Activated CD8-positive, alpha-beta memory T cell treated with anti-CD3 and anti-CD28 coated beads, Interleukin-2, amount 50 U/mL, for 48 hours (primary cell): Measurements from ENCODE around the gene UMODL1.

Experiments
- DNase-seq: peaks from one replicate; pipeline ENCODE4 v3.0.0-alpha.2; 2020

Gene UMODL1

GRCh38 chr21:42081138-42081537 is 10.0 kb downstream of the UMODL1 start:
- DNase-seq, result no peak

- DNase-seq, result no peak
Measured at GRCh38 chr21:42081931-42082381, 10.8 kb downstream of the UMODL1 start.

DNA sequence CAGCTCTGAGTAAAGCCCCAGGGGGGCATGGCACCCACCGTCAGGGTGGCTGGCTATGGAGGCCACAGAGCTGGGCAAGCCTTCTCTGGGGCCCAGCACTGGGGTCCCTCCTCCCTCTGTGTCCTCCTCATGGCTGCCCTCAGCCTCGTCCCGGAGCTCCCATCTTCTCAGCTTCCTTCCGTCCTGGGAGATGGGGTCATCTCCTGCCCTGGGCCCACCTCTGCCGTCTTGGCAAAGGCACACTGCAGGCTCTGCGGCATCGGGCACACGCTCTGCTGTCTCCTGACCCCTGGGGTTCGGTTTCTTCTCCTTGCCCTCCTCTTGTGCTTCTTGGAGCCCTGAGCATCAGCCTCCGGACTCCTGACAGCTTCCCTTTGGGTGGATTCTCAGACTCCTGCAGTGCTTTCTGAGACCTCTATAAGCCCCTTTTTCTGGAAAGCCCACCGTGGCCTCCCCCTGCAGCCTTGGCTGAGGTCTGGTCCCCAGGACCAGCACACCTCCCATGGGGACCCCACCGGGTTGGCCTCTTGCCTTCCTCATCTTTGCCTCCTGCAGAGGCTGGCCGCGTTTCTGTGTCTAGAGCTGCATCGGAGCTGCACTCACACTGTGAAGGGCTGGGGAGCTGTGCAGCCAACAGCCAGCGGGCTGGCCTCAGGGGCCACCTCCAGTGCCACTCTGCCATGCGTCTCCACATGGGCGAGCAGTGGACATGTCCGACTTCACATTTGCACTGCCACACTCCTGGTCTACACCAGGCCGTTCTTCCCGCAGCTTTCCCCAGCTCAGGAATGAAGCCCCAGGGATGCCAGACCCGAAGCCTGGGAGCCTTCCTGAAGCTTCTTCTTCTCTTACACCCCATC is 11.6 kb downstream of the UMODL1 start:
- no peak for DNase-seq

- DNase-seq, result no peak
Measured at GRCh38 chr21:42083361-42083690, 12.2 kb downstream of the UMODL1 start.

- DNase-seq, result no peak
Measured at GRCh38 chr21:42084079-42084478, 13.0 kb downstream of the UMODL1 start.

- no peak for DNase-seq
Measured at GRCh38 chr21:42085246-42086077, 14.3 kb downstream of the UMODL1 start.

- no peak for DNase-seq
Measured at GRCh38 chr21:42086969-42087368, 15.9 kb downstream of the UMODL1 start.

GRCh38 chr21:42088148-42088547 is 17.0 kb downstream of the UMODL1 start:
- DNase-seq, result no peak

DNA sequence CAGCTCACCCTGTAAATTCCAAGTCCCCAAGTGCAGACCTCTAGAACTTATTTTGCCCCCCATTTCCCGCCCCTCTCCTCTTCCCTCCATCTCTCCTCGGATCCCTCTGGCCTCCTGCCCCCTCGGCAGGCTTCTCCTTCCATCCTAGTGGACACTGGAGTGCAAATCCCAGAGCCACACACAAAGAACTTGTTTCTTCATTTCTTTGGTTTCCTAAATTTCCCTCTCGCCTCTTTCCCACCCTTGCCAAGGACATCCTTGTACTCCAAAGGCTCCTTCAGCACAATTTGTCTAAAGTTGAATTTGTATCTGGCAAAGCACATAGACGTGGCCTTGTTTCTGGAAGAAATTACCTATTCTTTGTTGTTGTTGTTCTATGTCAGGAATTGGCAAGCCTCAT is 17.5 kb downstream of the UMODL1 start:
- DNase-seq, result no peak

DNA sequence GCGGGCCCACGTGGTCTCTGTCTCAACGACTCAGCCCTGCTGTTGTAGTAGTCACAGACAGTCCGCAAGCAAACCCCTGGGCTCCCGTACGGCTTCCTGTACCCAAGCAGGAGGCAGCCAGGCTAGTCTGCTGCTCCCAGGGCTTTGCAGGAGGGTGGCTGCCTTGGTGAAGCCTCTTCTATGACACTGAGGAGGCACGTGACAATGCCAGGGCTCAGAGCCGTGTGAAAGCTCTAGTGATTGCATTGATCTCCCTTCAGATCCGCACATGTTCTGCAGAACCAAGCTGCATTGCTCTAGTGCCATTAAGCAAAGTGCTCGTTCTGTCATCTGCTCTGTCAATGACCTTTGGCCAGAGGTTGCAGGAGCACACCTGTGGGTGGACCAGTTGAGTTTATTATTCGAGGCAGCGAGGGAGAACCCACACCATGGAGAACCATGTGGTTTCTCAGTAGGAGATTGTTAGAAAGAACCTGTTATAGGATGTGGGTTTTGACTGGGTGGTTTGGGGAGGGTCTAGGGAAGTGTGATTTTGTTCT is 18.0 kb downstream of the UMODL1 start:
- DNase-seq, result no peak

- DNase-seq, result no peak
Measured at GRCh38 chr21:42089665-42090310, 18.7 kb downstream of the UMODL1 start.

DNA sequence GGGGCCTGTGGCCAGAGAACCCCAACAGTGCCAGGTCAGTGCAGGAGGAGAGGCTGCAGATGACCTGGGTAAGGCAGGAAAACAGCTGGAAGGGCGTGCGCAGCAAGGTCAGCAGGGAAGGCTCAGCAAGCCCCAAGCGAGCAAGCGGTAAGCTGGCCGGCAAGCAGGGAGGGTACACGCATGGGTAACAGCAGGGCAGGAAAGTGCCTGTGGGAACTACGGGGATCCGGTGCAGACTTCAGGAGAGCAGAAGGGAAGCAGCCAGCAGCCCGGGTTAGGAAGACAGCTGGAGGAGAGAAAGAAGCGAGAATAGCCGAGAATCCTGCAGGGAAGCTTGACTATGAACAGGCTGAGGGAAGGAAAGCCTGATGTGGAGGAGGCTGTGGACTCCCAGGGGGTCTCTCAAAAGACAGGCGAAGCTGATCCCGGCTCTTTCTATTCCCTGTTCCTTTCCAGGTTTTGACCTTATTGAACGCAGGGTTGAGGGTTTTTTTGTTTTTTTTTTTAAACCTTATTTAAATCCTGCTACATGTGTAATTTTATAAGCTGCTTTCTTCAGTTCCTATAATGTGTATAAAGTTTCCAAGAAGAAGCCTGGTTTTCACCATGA is 20.9 kb downstream of the UMODL1 start:
- DNase-seq, result no peak

DNA sequence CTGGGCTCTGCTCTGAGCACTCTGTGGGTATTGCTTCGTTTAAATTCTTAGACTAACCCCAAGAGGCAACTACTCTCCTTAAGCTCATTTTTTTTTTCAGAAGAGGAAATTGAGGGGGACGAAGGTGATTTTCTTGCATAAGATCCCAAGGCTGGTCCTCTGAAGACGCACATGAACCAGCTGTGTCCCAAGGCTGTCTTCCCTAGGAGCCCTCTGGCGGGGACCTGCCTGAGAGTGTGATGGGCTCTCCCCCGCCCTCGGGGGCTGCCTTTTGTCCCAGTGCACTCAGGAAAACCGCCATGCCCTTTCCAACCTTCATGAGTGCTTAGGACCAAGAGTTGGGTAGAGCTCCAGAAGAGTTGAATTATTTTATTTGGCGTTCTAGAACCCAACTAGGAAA is 21.7 kb downstream of the UMODL1 start:
- no peak for DNase-seq

DNA sequence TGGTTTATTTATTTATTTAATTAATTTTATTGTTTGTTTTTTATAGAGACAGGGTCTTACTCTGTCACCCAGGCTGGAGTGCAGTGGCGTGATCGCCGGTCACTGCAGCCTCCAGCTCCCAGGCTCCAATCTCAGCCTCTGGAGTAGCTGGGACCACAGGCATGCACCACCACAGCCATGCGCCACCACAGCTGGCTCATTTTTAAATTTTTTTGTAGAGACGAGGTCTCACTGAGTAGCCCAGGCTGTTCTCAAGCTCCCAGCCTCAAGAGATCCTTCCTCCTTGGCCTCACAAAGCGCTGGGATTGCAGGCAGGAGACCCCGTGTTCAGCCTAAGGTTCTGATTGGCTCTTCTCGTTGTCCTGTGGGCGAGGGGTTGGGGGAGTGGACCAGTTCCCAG is 22.1 kb downstream of the UMODL1 start:
- DNase-seq, result no peak

DNA sequence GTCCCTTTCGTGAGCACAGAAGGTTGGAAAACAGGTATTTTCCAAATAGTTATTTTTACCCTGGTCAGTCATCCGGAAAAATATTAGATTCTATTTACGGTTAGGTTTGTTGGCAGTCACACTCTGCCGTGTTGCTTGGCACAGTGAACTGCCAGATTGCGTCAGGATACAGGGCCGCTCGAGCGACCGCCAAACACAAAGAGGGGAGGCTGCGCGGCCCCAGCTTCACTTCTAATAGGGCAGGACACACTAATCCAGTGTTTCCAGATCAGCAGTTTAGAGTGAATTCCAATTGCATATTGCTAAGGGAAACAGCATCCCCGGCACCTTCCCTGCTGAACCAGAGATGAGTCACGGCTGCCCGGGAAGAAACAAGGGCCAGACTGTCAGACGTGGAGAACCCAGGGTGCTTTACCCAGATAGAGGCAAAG is 22.9 kb downstream of the UMODL1 start:
- no peak for DNase-seq

GRCh38 chr21:42094811-42095210 is 23.7 kb downstream of the UMODL1 start:
- no peak for DNase-seq

GRCh38 chr21:42095581-42095980 is 24.5 kb downstream of the UMODL1 start:
- no peak for DNase-seq

- DNase-seq, result no peak
Measured at GRCh38 chr21:42096566-42096965, 25.4 kb downstream of the UMODL1 start.

GRCh38 chr21:42097274-42097673 is 26.2 kb downstream of the UMODL1 start:
- DNase-seq, result no peak

GRCh38 chr21:42097860-42098454 is 26.8 kb downstream of the UMODL1 start:
- DNase-seq, result no peak

DNA sequence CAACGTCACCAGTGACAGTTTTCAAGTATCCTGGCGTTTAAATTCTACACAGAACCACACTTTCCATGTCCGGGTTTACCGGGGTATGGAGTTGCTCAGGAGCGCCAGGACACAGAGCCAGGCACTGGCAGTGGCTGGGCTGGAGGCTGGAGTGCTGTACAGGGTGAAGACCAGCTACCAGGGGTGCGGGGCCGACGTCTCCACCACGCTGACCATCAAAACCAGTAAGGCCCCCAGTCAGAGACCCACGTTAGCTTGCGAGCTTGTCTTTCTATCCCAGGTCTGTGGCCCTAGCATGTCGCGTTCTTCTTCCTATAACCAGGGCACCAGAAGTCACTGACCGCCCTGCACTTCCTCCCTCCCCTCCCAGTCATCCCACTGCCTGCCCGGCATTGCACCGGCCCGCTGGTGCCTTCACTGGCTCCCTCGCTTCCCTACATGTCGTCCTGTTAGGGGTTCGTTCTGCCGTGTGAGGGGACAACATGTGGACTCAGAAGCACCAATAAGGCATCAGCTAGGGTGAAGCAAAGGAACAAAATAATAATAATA is 27.9 kb downstream of the UMODL1 start:
- no peak for DNase-seq

DNA sequence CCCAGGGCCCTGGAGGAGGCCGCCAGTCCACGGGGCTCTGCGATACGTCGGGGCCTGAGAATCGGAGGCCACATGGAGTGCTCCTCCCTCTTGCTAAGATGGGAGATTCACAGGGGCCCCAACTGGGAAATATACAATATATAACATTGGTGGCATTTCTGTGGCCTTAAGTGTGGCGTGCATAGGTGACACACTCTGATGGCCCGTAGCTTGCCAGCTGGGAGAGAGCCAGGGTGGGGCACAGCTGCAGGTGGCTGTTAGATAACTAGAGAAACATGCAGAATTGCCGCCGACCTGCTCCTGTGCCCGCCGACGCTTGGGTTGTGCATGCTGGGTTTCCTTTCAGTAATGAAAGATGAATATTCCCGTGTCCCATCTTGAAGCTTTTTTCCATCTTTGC is 30.1 kb downstream of the UMODL1 start:
- DNase-seq, result no peak
